Tibial nerve (tissue), 4 donors: ENCODE results near the gene EIF4A2. TPM values are rescaled to one million over a fixed set of nuclear protein-coding genes. Genes with fewer than 3 reads are reported as not detected.

Experiments used
- DNase-seq, 2 donors: peaks; one replicate each; pipeline ENCODE4 v3.0.0-alpha.2; 2019; ENCODE audit warnings: low spot score in 2 of 2
- H3K27ac ChIP-seq, 4 donors: fragments of 200-600 bp; sonication (generic) in 3 of 4; one replicate each; pipeline ENCODE4 v1.5.1; 2017 to 2019; ENCODE audit warnings: mild to moderate bottlenecking in 1 of 4
- H3K27me3 ChIP-seq, 2 donors: fragments of 200-600 bp; sonication (generic) in 1 of 2; one replicate each; pipeline versions ENCODE4 v1.5.1 to v1.6.0; 2017 to 2019
- H3K36me3 ChIP-seq, 3 donors: fragments of 200-600 bp; sonication (generic); one replicate each; pipeline ENCODE4 v1.5.1; 2018 to 2019
- H3K4me1 ChIP-seq, 4 donors: fragments of 200-600 bp; sonication (generic) in 3 of 4; one replicate each; pipeline ENCODE4 v1.5.1; 2017 to 2019
- H3K4me3 ChIP-seq, 4 donors: fragments of 200-600 bp; sonication (generic) in 3 of 4; one replicate each; pipeline ENCODE4 v1.5.1; 2017 to 2019; ENCODE audit warnings: mild to moderate bottlenecking in 1 of 4, moderate library complexity in 1 of 4
- H3K9me3 ChIP-seq, 4 donors: fragments of 200-600 bp; sonication (generic) in 3 of 4; one replicate each; pipeline ENCODE4 v1.5.1; 2017 to 2019
- CTCF ChIP-seq, 5 experiments: fragments of 200-600 bp in 3 of 5; fragments of 450-650 bp in 2 of 5; sonication (generic) in 3 of 5; IDR thresholded peaks; one replicate each; pipeline ENCODE4 v1.5.1; 2016 to 2019; ENCODE audit warnings: antibody characterized with exemption in 5 of 5, mild to moderate bottlenecking in 3 of 5, moderate library complexity in 2 of 5
- EP300 ChIP-seq, 2 donors: sonication (generic); formaldehyde crosslinking; IDR thresholded peaks; one replicate each; pipeline ENCODE4 v1.6.1; 2017; ENCODE audit warnings: antibody characterized with exemption in 2 of 2, mild to moderate bottlenecking in 1 of 2
- POLR2A ChIP-seq, 2 donors: fragments of 450-650 bp; IDR thresholded peaks; one replicate each; pipeline ENCODE4 v1.6.1; 2017; ENCODE audit warnings: antibody characterized with exemption in 2 of 2, mild to moderate bottlenecking in 2 of 2, moderate library complexity in 2 of 2
- WGBS, 2 donors: methylation state at CpG; one replicate each; pipeline ENCODE4 v1.1.5; 2018; 5-methylcytosine and 5-hydroxymethylcytosine counted together
- small RNA-seq: library from RNA; depleted of rRNA; stranded (forward); fragments of <200 nt; gene quantifications from one replicate; pipeline ENCODE3, GENCODE V24; 2016
- total RNA-seq, 4 donors: library from RNA; depleted of rRNA; stranded (reverse); fragments of >200 nt; gene quantifications; one replicate each; pipeline ENCODE4 v1.1.0, GENCODE V29; 2016

The EIF4A2 gene
- total RNA-seq, 4 donors from 2014 or later = 285 to 465 (median 364) TPM

GRCh38 chr3:186828340-186828739 lies 45.0 kb downstream of the EIF4A2 start:
- no peak for DNase-seq
- 16 to 23% methylated on average over 5 of the region's 5 CpGs for WGBS, 2 donors
- TF ChIP-seq CTCF (IDR thresholded peaks at IDR 0.05) = no peak
- TF ChIP-seq POLR2A (IDR thresholded peaks at IDR 0.05) = no peak
- H3K4me3 ChIP-seq = no peak overlapping the region
- H3K9me3 ChIP-seq = no peaks in the 10 kb centered on the region
- no peak overlapping the region for H3K27ac ChIP-seq
- no peaks in the 10 kb centered on the region for H3K36me3 ChIP-seq
- peaks cover 0 to 39% (median 14%) of the 10 kb centered on the region in 4 donors for H3K4me1 ChIP-seq
- H3K27me3 ChIP-seq = peaks cover 2 to 71% of the 10 kb centered on the region in 2 donors

- Histone ChIP-seq H3K36me3 (no peaks in the 10 kb centered on the region), H3K4me1 (peaks cover 0 to 21% (median 2%) of the 10 kb centered on the region in 4 donors), H3K27ac (no peak overlapping the region), H3K9me3 (no peaks in the 10 kb centered on the region), H3K27me3 (peaks cover 2 to 49% of the 10 kb centered on the region in 2 donors), H3K4me3 (no peak overlapping the region)
- no peak for DNase-seq
- 72 to 73% methylated on average over 4 of the region's 4 CpGs for WGBS, 2 donors
- TF ChIP-seq POLR2A (IDR thresholded peaks at IDR 0.05) (no peak), EP300 (IDR thresholded peaks at IDR 0.05) (no peak), CTCF (IDR thresholded peaks at IDR 0.05) (no peak)
Observed at GRCh38 chr3:186831798-186832197, 48.4 kb downstream of the EIF4A2 start.

- no peak overlapping the region for H3K4me3 ChIP-seq
- peaks cover 0 to 18% (median 0%) of the 10 kb centered on the region in 4 donors for H3K4me1 ChIP-seq
- H3K27me3 ChIP-seq = peaks cover 2 to 49% of the 10 kb centered on the region in 2 donors
- no peak overlapping the region for H3K27ac ChIP-seq
- TF ChIP-seq EP300 (IDR thresholded peaks at IDR 0.05) (no peak), CTCF (IDR thresholded peaks at IDR 0.05) (no peak), POLR2A (IDR thresholded peaks at IDR 0.05) (no peak)
- H3K9me3 ChIP-seq = no peaks in the 10 kb centered on the region
- WGBS, 2 donors = 72 to 84% methylated on average over 1 of the region's 1 CpG
- no peak for DNase-seq
- no peaks in the 10 kb centered on the region for H3K36me3 ChIP-seq
Observed at GRCh38 chr3:186832276-186832675, 48.9 kb downstream of the EIF4A2 start.

Small RNAs within 50 kb of the gene (small RNA-seq; reads per million reads assigned to genes)
- gene RF00092 = not detected
- not detected for gene RNU6-1105P
- not detected for gene SNORA4
- not detected for gene SNORA63
- not detected for gene SNORA81
- gene SNORD2 = not detected

Other genes starting within 250 kb of the EIF4A2 start
- 10 to 100 TPM in 1 of 4 donors, 1 to 10 TPM in 3; 3.0 to 12.2 (median 3.2) TPM for gene CRYGS, start 239.2 kb upstream of the EIF4A2 start, total RNA-seq
- gene TBCCD1, start 216.2 kb upstream of the EIF4A2 start, total RNA-seq = 10 to 100 TPM; 10.5 to 17.0 (median 11.4) TPM
- gene DNAJB11, start 212.9 kb upstream of the EIF4A2 start, total RNA-seq = 10 to 100 TPM; 24.3 to 47.5 (median 44.7) TPM
- not detected for gene AHSG, start 170.5 kb upstream of the EIF4A2 start, total RNA-seq
- gene FETUB, start 143.2 kb upstream of the EIF4A2 start, total RNA-seq = not detected
- gene HRG, start 117.6 kb upstream of the EIF4A2 start, total RNA-seq = not detected
- gene KNG1, start 66.2 kb upstream of the EIF4A2 start, total RNA-seq = not detected
- 10 to 100 TPM in 3 of 4 donors, 1 to 10 TPM in 1; 5.4 to 14.2 (median 11.8) TPM for gene RFC4, start 22.9 kb downstream of the EIF4A2 start, total RNA-seq
- gene ADIPOQ, start 59.1 kb downstream of the EIF4A2 start, total RNA-seq = 100 to 1,000 TPM in 3 of 4 donors, 10 to 100 TPM in 1; 70.8 to 213 (median 172) TPM
- gene ST6GAL1, start 146.9 kb downstream of the EIF4A2 start, total RNA-seq = 10 to 100 TPM; 24.7 to 58.1 (median 44.5) TPM